CD4-positive, alpha-beta T cell (primary cell): Measurements from ENCODE around the gene CYP24A1. TPM values are rescaled to one million over a fixed set of nuclear protein-coding genes. Genes with fewer than 3 reads are reported as not detected.

ENCODE experiments used
- ATAC-seq: fragments of 200-7000 bp; cut with Tn5 transposase; one replicate; pipeline ENCODE4 v1.10.0; 2022; ENCODE audit warnings: mild to moderate bottlenecking; ENCODE audit not compliant: poor library complexity
- CTCF ChIA-PET: fragments of 350-600 bp; sonication (Branson Sonifier 250); formaldehyde crosslinking; loops from one replicate; lab custom pipeline; 2021; ENCODE audit warnings: antibody characterized with exemption, inconsistent platforms; lab: Charles Lee
- POLR2A ChIA-PET: fragments of 350-600 bp; sonication (Branson Sonifier 250); formaldehyde crosslinking; loops from one replicate; lab custom pipeline; 2021; ENCODE audit warnings: antibody characterized with exemption, inconsistent platforms; lab: Charles Lee
- DNase-seq, 14 experiments: peaks; one replicate each; pipeline ENCODE4 v3.0.0-alpha.2; 2013 to 2020; ENCODE audit warnings: mixed read lengths in 2 of 14
- H3K27ac ChIP-seq, 2 donors: one replicate each; pipeline versions ENCODE4 v1.5.1 to v1.7.0; 2013; ENCODE audit warnings: low read length in 2 of 2, low read depth in 1 of 2, mild to moderate bottlenecking in 1 of 2
- H3K27me3 ChIP-seq, 2 experiments: 1 replicate in 1 of 2; 2 replicates in 1 of 2; pipeline versions ENCODE4 v1.6.1 to v1.7.0; 2013; ENCODE audit warnings: low read length in 2 of 2, control low read depth in 1 of 2, mild to moderate bottlenecking in 1 of 2, moderate library complexity in 1 of 2; ENCODE audit not compliant: insufficient read depth in 2 of 2, control insufficient read depth in 1 of 2
- H3K36me3 ChIP-seq: one replicate; pipeline ENCODE4 v1.6.1; 2013; ENCODE audit warnings: low read length, control low read depth; ENCODE audit not compliant: insufficient read depth
- H3K4me1 ChIP-seq: one replicate; pipeline ENCODE4 v1.6.1; 2013; ENCODE audit warnings: low read length, control low read depth; ENCODE audit not compliant: insufficient read depth
- H3K4me3 ChIP-seq: one replicate; pipeline ENCODE4 v1.5.1; 2013; ENCODE audit warnings: mild to moderate bottlenecking, low read length, moderate library complexity
- H3K9me3 ChIP-seq, 2 experiments: 1 replicate in 1 of 2; 2 replicates in 1 of 2; pipeline versions ENCODE4 v1.6.1 to v1.7.0; 2013; ENCODE audit warnings: low read length in 2 of 2, mild to moderate bottlenecking in 2 of 2, control low read depth in 1 of 2, moderate library complexity in 1 of 2; ENCODE audit not compliant: control insufficient read depth in 1 of 2, insufficient read depth in 1 of 2
- H3K27ac Mint-ChIP-seq: one replicate; pipeline ENCODE4 v1.8.0; 2020; ENCODE audit warnings: mixed read lengths
- H3K27me3 Mint-ChIP-seq: one replicate; pipeline ENCODE4 v1.8.0; 2021; ENCODE audit warnings: mixed read lengths
- H3K36me3 Mint-ChIP-seq: one replicate; pipeline ENCODE4 v1.8.0; 2021; ENCODE audit warnings: low read depth, mixed read lengths
- H3K4me1 Mint-ChIP-seq: one replicate; pipeline ENCODE4 v1.8.0; 2021; ENCODE audit warnings: low read depth, mixed read lengths
- H3K4me3 Mint-ChIP-seq: one replicate; pipeline ENCODE4 v1.8.0; 2020; ENCODE audit warnings: mild to moderate bottlenecking, mixed read lengths
- H3K9me3 Mint-ChIP-seq: one replicate; pipeline ENCODE4 v1.8.0; 2020; ENCODE audit warnings: mixed read lengths
- intact Hi-C, 2 experiments: fragments of 100-400 bp; cut with DNase I in 1 of 2; cut with micrococcal nuclease in 1 of 2; formaldehyde crosslinking; loops; one replicate each; pipeline versions ENCODE4 v1.15.1 to v1.9.0; 2023 to 2025; cut with DNase I, micrococcal nuclease
- total RNA-seq, 174 experiments: library from RNA in 2 of 174; stranded (reverse) in 2 of 174; gene quantifications; one replicate each; pipeline ENCODE4 v1.2.3 and lab custom pipeline; 2021 to 2026
- TF ChIP-seq, protein P1 (sequence below): fragments of 200-600 bp; IDR thresholded peaks from one replicate; pipeline ENCODE4 v1.8.0; 2022; ENCODE audit warnings: antibody characterized with exemption, mild to moderate bottlenecking

Gene CYP24A1
- total RNA-seq, 2 experiments from 2014 or later = 0.56 to 1.0 TPM

DNA sequence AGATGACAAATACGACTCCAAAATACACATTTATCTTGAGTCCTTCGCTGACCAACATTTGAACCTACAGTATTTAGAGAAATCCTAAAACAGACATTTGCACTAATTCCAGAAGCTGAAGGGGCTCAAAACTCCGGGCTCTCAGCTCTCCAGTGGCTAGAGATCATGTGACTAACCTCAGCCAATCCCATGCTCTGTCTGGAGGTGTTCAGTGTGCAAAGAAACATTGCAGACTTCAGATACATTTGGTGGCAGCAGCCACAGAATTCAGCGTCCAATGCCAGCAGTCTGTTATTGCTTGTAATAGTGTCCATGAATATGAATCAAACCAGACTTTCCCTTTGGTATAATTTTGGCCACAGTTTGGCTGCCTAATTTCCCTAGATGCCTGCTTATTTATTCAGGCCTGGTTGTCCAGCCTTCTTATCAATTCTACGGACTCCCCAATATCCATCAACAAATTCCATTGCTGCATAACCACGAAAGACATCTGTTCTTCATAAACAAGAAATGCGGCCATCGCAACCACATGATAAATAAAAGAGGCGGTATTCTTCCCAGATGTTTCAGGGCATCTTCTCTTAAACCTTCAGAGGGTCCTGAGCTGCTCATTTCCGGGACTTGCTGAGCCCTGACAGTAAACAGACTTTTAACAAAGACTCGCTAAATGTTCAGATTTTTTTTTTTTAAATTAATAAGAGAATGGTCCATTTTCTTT lies 14.5 kb upstream of the CYP24A1 start:
- TF ChIP-seq, protein P1, sequence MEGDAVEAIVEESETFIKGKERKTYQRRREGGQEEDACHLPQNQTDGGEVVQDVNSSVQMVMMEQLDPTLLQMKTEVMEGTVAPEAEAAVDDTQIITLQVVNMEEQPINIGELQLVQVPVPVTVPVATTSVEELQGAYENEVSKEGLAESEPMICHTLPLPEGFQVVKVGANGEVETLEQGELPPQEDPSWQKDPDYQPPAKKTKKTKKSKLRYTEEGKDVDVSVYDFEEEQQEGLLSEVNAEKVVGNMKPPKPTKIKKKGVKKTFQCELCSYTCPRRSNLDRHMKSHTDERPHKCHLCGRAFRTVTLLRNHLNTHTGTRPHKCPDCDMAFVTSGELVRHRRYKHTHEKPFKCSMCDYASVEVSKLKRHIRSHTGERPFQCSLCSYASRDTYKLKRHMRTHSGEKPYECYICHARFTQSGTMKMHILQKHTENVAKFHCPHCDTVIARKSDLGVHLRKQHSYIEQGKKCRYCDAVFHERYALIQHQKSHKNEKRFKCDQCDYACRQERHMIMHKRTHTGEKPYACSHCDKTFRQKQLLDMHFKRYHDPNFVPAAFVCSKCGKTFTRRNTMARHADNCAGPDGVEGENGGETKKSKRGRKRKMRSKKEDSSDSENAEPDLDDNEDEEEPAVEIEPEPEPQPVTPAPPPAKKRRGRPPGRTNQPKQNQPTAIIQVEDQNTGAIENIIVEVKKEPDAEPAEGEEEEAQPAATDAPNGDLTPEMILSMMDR = no peak
- Mint-ChIP-seq H3K27ac (no peak overlapping the region), H3K4me3 (no peak overlapping the region), H3K4me1 (no peaks in the 10 kb centered on the region), H3K36me3 (no peaks in the 10 kb centered on the region), H3K9me3 (no peaks in the 10 kb centered on the region), H3K27me3 (peaks cover 37% of the 10 kb centered on the region)
- Histone ChIP-seq H3K36me3 (no peaks in the 10 kb centered on the region), H3K4me3 (no peak overlapping the region), H3K9me3 (no peaks in the 10 kb centered on the region), H3K4me1 (no peaks in the 10 kb centered on the region), H3K27me3 (peaks cover 3 to 12% of the 10 kb centered on the region in 2 experiments), H3K27ac (no peak overlapping the region)
- intact Hi-C loops = no loop called here
- ChIA-PET POLR2A (no interaction called here), CTCF (no interaction called here)
- DNase-seq (no peak), ATAC-seq (no peak)

DNA sequence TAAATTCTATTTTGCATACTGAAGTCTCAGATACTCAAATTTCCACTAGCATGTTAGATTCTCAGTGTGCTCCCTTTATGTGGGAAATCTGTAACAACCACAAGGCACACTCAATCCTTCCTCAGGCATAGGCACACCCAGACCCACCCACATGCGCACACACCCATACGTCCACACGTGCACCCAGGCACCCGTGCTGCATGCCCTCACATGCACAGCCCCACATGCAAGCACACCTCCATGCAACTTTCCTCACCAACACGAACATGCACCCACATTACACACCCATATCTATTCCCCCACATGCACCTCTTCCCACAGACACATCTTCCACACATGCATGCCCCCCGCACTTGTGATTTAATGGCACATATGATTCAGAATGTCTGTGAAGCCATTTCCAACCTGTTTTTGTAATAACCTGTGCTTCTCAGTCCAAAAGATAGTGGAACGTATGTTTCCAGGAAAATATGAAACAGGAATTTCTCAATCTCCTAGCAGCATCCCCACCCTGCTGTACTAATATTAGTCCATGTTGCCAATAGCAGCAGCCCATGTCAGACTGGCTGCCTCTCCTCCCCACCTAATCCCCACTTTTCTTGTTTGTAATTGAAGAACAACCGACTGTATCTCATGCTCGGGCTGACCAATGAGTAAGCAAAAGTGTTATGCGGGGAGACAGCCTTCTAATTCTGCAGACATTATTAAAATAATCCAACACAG lies 11.3 kb upstream of the CYP24A1 start:
- Mint-ChIP-seq H3K27ac (no peak overlapping the region), H3K27me3 (peaks cover 47% of the 10 kb centered on the region), H3K36me3 (no peaks in the 10 kb centered on the region), H3K4me1 (no peaks in the 10 kb centered on the region), H3K4me3 (no peak overlapping the region), H3K9me3 (no peaks in the 10 kb centered on the region)
- Histone ChIP-seq H3K27ac (no peak overlapping the region), H3K27me3 (peaks cover 8 to 23% of the 10 kb centered on the region in 2 experiments), H3K36me3 (no peaks in the 10 kb centered on the region), H3K4me1 (no peaks in the 10 kb centered on the region), H3K4me3 (no peak overlapping the region), H3K9me3 (no peaks in the 10 kb centered on the region)
- ChIA-PET CTCF (no interaction called here), POLR2A (no interaction called here)
- DNase-seq (no peak), ATAC-seq (no peak)
- TF ChIP-seq, protein P1 = no peak
- intact Hi-C loops = no loop called here

DNA sequence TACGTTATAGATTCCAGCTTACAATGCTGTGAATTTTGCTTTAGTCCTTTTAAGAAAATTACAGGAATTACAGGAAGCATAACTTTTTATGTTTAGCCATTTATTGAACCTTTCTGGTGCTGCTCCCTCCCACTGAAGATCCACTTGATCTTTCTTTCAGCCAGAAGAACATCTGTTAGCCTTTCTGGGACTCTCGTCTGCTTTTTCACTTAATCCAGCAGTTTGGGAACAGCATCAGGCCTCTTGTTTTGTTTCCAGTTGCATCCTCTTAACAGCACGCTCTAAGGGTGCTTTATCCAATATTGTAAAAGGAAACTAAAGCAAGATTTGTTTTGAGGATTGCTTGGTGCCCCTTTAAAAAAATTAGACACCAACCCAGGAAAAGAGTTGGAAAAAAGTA lies 10.3 kb upstream of the CYP24A1 start:
- no peak overlapping the region for H3K27ac Mint-ChIP-seq
- no peaks in the 10 kb centered on the region for H3K4me1 ChIP-seq
- POLR2A ChIA-PET = no interaction called here
- peaks cover 51% of the 10 kb centered on the region for H3K27me3 Mint-ChIP-seq
- DNase-seq = no peak
- H3K4me1 Mint-ChIP-seq = no peaks in the 10 kb centered on the region
- intact Hi-C loops = no loop called here
- CTCF ChIA-PET = no interaction called here
- H3K27me3 ChIP-seq = peaks cover 8 to 23% of the 10 kb centered on the region in 2 experiments
- no peak overlapping the region for H3K27ac ChIP-seq
- H3K4me3 Mint-ChIP-seq = no peak overlapping the region
- H3K36me3 ChIP-seq = no peaks in the 10 kb centered on the region
- TF ChIP-seq, protein P1 = no peak
- no peaks in the 10 kb centered on the region for H3K9me3 Mint-ChIP-seq
- H3K36me3 Mint-ChIP-seq = no peaks in the 10 kb centered on the region
- ATAC-seq = no peak
- no peaks in the 10 kb centered on the region for H3K9me3 ChIP-seq
- H3K4me3 ChIP-seq = no peak overlapping the region
